M059J (cell line): ENCODE data around the gene PTPN13. TPM values are rescaled to one million over a fixed set of nuclear protein-coding genes. Genes with fewer than 3 reads are reported as not detected.
A peak's percentile ranks its signal among the peaks of the same experiment; 100 is the strongest.
"Not testable (repeated sequence)": the region's sequence is repeated elsewhere in the genome, so short reads cannot be mapped to it uniquely, and the experiment has no call there.

Experiments
- DNase-seq: peaks from one replicate; pipeline ENCODE4 v3.0.0-alpha.2; 2012; ENCODE audit warnings: low read depth
- total RNA-seq: library from RNA; depleted of rRNA; stranded (reverse); fragments of >200 nt; shearing (Covaris generic); gene quantifications from 2 replicates; pipeline ENCODE4 v1.2.3, GENCODE V29; 2014

Gene PTPN13
- total RNA-seq, 1 experiment from 2014 or later, result 12.3 TPM

GRCh38 chr4:86644892-86645291, 50.8 kb downstream of the PTPN13 start:
- no peak for DNase-seq

- no peak for DNase-seq
Measured at GRCh38 chr4:86652332-86652932, 58.3 kb downstream of the PTPN13 start.

GRCh38 chr4:86653237-86653865, 59.2 kb downstream of the PTPN13 start:
- DNase-seq, result no peak

GRCh38 chr4:86656781-86657180, 62.7 kb downstream of the PTPN13 start:
- not testable (repeated sequence) for DNase-seq

GRCh38 chr4:86657382-86657781, 63.3 kb downstream of the PTPN13 start:
- DNase-seq, result no peak

GRCh38 chr4:86657910-86658309, 63.8 kb downstream of the PTPN13 start:
- no peak for DNase-seq

- no peak for DNase-seq
Measured at GRCh38 chr4:86660401-86660800, 66.3 kb downstream of the PTPN13 start.

GRCh38 chr4:86661006-86661405, 66.9 kb downstream of the PTPN13 start:
- no peak for DNase-seq

GRCh38 chr4:86661418-86661817, 67.3 kb downstream of the PTPN13 start:
- no peak for DNase-seq

- peak; percentile 69 for DNase-seq
Measured at GRCh38 chr4:86664959-86665358, 70.8 kb downstream of the PTPN13 start.

- DNase-seq, result no peak
Measured at GRCh38 chr4:86670298-86670697, 76.2 kb downstream of the PTPN13 start.

GRCh38 chr4:86670756-86671155, 76.6 kb downstream of the PTPN13 start:
- peak; percentile 40 for DNase-seq

GRCh38 chr4:86675548-86675947, 81.4 kb downstream of the PTPN13 start:
- no peak for DNase-seq

- no peak for DNase-seq
Measured at GRCh38 chr4:86678796-86679195, 84.7 kb downstream of the PTPN13 start.

GRCh38 chr4:86679441-86679840, 85.3 kb downstream of the PTPN13 start:
- no peak for DNase-seq

GRCh38 chr4:86683167-86683566, 89.1 kb downstream of the PTPN13 start:
- no peak for DNase-seq

- no peak for DNase-seq
Measured at GRCh38 chr4:86683983-86684382, 89.9 kb downstream of the PTPN13 start.

GRCh38 chr4:86685401-86685800, 91.3 kb downstream of the PTPN13 start:
- DNase-seq, result peak; percentile 26

- DNase-seq, result no peak
Measured at GRCh38 chr4:86686741-86687140, 92.6 kb downstream of the PTPN13 start.

GRCh38 chr4:86688026-86688425, 93.9 kb downstream of the PTPN13 start:
- no peak for DNase-seq

GRCh38 chr4:86704601-86705000, 110.5 kb downstream of the PTPN13 start:
- no peak for DNase-seq

GRCh38 chr4:86706923-86707597, 112.9 kb downstream of the PTPN13 start:
- no peak for DNase-seq

- no peak for DNase-seq
Measured at GRCh38 chr4:86717651-86718050, 123.5 kb downstream of the PTPN13 start.
